GM19438 (cell line): ENCODE results near the gene PACSIN2.
"Not testable (repeated sequence)": the region's sequence is repeated elsewhere in the genome, so short reads cannot be mapped to it uniquely, and the experiment has no call there.

ENCODE experiments used
- ATAC-seq: cut with Tn5 transposase; IDR thresholded peaks from one replicate; pipeline ENCODE4 v1.9.1; 2021; ENCODE audit warnings: low read depth; ENCODE audit not compliant: unreplicated experiment

The PACSIN2 gene

DNA sequence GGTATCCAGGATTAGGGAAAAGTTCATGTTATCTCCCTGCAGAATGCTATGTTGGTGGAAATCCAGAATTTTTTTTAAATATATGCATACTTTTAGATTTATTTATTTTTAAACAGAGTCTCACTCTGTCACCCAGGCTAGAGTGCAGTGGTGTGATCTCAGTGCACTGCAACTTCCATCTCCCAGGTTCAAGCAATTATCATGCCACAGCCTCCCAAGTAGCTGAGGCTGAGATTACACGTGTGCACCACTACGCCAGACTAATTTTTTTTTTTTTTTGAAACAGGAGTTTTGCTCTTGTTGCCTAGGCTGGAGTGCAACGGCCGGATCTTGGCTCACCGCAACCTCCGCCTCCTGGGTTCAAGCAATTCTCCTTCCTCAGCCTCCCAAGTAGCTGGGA, 2.6 kb downstream of the PACSIN2 start:
- no peak for ATAC-seq

DNA sequence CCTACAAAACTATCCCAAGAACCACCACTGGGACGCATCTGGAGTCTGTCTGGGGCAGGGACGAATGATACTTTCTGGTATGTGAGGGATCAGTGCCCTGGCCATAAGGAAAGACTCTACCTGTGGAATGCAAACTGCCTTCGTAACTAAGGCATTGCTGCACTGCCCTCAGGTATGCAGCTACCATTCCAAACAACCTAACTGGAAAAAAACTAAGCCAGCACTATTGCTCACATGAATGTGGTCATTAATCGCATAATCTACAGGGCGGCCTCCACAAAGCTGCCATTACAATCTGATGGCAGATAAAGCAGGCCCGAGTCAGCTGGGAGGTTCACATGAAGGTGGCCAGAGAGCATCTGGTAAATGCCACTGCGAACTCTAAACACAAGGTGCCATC, 3.9 kb downstream of the PACSIN2 start:
- ATAC-seq, result no peak

DNA sequence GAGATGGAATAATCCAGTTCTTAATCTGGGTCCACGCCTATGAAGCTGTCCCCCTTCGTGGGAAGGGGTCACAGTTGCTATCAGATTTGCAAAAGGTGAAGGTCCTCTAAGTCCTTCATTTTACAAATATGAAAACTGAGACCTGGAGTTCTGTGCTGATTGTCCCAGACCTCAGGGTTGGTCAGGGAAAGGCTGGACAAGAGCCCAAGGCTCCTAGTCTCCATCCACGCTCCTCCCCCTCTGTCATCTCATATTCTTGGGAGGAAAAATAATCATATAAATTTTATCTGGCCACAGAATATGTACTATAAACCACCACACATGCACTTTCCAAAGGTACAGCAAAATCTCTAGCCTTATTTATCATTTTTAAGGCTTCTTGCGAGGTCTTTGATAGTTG, 5.5 kb downstream of the PACSIN2 start:
- no peak for ATAC-seq

DNA sequence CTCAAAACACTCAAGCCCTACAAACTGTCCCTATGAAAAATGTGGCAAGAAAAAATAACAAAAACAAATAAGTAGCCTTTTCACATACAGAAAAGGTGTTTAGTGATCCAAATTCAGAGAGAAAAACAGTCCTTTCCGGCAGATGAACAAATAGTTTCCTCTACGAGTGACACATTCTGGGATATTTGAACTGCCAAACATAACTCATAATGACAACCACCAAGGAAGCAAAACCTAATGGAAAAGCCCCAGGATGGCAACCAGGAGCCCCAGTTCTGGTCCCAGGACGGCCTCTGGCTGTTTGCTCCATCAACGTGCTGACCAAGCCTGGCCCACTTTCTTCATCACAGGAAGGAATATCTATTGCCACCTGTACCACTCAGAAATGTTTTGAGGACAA, 6.0 kb downstream of the PACSIN2 start:
- no peak for ATAC-seq

DNA sequence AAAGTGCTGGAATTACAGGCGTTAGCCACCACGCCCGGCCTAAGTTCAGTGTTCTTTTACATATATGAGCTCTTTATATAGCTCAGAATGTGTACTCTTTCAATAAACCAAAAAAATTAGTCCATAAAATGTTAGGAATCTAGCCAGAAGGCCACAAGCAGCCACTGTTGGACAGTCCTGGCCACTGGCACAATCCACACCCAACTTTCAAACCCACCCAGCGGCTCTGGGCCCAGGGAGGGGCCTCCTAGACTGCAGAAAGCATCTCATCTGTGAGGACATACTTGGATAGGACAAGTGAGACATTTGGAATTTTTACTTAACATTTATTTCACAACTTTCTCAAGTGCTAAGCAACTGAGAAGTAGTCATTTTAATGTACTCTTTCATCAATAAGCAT, 6.4 kb downstream of the PACSIN2 start:
- ATAC-seq, result no peak

DNA sequence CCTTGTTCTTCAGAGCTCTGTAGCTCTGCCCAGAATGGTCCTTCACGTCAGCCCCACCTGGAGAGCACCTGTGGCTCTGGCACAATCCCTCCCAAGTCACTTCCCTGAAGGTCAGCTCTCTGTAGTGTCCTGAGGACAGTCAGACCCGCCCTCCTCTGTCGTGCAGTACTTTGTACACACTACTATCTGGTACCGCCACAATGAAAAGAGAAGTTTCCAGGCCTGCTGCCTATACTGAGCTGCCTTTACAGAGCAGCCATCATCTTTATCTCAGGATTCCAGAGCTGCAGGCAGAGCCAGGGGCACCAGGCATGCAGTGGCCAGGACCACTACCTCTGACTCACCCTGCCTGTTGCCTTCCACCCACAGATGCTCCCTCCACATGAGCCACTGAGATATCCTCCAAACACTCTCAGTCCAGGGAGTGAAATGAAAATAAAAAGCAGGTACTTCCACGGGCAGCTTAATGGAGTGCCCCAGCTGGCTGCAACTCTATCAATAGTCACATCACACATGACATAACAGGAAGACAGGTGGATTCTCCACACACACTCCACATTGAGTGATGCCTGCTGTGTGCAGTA, 7.3 kb downstream of the PACSIN2 start:
- no peak for ATAC-seq

DNA sequence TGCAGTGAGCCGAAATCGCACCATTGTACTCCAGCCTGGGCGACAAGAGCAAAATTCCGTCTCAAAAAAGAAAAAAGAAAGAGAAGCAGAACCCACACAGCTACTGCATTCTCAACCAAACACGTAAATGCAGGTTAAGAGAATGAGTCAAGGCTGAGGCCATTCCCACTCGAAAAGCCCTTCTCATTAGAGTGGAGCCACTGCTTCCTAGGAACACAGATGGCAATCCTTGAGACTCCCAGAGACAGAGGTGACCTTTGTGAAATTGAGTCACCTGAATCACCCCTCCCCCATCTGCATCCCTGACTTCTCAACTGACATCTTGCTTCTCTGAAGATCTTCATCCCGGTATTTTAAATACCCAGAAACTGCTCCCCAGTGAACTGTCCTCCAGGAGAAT, 8.2 kb downstream of the PACSIN2 start:
- no peak for ATAC-seq

DNA sequence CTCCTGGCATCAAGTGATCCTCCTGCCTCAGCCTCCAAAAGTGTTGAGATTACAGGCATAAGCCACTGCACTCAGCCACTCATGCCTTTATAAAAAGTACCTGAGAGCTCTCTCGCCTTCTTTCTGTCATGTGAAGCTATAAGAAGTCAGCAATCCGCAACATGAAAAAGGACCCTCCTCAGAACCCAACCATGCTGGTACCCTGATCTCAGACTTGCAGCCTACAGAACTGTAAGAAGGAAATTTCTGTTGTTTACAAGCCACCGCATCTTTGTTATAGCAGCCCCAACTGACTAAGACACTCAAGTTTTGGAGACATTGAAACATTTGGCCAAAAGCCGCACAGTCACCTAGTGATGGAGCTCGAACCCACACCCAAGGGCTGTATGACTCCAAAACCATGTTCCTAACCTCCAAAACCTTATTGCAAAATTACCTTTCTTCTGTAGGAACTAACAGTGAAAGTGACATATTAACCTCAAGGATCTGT, 8.9 kb downstream of the PACSIN2 start:
- no peak for ATAC-seq

DNA sequence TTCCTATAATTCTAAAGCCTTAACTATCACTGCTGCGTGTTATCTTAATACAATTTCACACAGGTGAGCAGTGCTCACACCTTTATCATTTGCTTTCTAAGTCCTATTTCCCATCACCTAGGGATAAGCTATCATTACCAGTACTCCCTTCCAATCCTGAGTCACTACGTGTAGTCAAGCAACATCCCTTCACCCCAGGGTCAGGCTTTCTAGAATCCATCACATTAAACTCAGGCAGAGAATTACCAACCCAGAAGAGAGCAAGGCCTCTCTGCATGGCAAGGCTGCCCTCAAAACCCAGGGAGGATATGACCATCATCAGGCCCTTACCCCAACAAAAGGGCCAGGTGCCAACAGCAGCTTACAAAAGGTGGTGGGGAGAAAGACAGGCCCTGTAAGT, 9.8 kb downstream of the PACSIN2 start:
- no peak for ATAC-seq

DNA sequence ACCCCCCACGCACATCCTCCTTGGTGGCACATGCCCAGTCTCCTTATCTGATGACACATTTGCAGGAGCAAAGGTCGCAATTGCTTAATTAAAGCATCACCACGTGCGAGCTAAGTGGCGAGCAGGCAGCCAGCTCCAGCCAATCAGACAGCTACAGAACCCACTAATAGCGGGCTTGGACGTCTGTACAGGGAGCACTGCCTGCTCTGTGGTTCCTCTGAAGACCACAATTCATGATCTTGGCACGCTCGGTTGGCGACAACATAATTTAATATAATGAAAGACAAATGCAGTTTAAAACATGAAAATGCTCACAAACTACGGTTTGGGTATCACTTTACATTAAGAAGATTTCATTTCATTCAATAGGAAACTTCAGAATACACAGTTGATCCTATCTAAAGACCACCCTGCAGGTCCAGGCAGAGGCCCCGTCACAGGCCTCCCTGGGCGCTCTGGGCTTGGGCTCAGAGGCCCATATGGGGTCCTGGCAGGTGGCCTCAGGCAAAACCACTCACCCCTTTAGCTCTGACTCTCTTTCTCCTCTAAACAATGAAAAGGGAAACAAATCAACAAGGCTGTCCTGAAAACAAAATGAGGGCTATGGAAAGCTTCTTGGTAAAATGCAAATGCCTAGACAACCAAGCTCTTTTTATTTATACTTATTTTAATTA, 10.4 kb downstream of the PACSIN2 start:
- no peak for ATAC-seq

DNA sequence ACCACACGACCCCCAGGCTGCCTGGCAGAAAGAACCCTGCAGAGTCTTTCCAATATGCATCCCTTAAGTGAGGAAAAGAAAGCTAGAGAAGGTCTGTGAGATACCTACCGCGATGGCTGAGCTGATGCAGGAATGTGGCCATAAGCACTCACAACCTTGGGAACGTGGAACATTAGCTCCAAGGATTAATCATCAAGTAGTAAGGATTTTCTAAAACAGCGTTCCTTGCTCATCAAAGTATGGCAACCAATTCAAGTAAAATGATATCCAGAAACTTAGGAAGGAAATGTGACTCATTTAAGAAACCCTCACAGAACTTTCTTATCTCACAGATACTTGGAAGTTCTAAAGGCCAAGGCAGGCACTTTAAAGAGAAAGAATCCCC, 12.8 kb downstream of the PACSIN2 start:
- no peak for ATAC-seq

DNA sequence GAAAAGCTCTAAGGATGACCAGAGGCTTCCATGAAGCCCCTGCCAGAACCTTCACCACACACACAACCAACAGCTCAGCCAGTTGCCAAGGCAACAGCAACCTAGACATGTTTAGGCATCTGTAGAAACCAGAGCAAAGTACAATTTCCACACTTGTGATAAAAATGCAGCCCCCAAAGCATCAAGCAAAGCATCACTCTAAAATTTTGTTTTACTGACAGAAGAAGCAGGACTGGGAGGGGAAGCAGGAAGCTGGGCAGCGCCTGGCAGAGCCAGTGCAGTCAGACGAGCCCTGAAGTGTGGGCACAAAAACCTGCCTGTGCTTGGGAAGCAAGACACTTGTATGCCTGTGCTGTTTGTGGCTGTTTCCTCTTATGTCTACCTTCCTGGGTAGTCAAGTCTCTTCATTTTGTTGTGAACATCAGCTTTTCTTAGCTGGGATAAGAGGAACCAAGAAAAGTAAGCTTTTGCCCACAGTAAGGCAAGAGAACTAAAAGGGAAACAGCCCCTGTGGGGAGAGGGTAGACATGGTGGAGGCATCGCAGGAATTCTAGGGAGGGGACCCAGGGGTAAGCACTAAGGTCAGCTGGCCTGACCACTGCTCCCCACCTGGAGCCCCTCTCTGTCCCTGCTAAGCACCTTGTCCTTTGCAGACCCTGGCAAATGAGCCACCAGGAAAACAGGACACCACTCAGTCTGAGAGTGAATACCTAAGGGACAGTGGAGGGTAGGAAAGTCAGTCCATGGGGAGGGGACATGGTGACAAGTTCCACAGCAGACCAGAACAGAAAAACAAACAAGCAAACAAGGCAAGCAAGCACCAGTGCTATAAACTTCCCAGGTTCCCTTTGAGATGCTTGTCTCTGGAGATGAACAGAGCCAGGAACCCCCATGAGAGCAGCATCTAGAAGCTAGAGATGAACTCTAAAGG, 13.4 kb downstream of the PACSIN2 start:
- no peak for ATAC-seq

DNA sequence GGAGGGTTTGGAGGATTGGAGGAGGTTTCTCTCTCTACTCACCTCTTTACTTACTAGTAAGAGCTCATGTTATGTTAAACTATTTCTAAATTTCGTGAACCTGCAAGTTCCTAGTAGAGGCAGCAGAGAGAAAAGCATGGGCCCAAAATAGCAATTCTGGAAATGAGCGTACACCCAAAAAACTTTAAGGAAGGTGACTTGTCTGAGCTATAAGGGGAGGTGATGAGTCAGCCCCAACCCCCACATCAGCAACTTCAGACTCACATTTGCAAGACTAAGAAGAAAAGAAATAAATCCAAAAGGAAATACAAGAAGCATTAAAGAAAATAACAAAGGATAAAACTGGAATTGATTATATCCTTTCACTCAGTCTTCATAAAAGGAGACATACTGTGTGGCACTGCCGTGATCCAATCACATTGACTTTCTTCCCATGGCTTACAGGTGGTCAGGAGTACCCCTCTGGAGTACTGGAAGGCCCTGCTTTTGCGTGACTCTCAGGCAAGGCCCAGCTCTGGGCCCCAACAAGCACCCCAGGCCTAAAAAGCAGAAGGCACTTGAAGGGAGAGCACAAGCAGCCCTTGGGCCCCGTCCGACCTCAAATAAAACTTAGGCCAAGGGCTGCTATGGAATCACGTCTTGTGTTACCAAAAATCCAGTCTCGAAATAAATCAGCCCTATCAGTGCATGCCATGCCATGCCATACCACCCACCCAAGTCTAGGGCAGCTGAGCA, 14.3 kb downstream of the PACSIN2 start:
- no peak for ATAC-seq

DNA sequence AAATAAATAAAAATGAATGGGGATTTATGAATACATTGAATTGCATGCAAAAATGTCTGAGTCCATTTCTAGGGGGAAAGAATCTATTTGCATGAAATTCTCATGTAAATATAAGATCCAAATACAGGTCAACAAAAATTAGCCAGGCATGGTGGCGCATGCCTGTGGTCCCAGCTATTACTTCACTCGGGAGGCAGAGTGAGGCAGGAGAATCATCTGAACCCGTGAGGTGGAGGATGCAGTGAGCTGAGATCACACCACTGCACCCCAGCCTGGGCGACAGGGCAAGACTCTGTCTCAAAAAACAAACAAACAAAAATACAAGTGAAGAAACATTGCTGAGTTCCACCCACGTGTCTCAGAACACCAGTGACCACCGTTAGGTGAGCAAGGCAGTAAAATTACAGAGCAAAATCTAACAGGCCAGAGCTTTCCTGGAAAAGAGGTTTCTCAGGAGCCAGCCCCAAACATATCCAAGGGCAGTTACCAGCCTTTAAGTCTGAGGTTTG, 17.3 kb downstream of the PACSIN2 start:
- no peak for ATAC-seq

DNA sequence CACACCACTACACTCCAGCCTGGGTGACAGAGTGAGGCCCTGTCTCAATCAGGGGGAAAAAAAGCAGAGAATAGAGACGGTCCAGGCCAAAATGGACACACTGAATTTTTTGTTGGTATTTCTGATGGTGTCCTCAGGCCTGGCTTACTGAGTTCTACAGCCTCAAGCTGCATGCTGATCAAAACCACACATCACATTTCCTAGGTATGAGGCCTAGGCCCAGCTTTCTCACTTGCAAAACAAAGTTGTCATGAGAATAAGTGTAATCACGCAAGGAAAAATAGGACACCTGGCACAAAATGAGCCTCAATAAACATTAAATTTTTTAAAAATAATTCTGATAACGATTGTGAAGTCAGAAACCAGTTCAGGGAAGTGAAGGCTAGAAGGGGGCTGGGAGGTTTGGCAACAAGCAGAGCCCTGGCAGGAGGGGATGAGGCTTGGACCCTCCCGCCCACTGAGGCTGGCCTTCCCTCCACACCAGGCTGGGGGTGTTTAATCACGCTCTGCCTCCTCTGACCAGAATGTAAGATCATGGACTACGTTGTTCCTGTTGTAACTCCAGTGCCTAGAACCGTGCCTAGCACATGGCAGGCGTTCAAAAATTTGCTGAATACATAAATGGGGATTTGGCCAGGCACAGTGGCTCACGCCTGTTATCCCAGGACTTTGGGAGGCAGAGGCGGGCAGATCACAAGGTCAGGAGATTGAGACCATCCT, 18.1 kb downstream of the PACSIN2 start:
- no peak for ATAC-seq

DNA sequence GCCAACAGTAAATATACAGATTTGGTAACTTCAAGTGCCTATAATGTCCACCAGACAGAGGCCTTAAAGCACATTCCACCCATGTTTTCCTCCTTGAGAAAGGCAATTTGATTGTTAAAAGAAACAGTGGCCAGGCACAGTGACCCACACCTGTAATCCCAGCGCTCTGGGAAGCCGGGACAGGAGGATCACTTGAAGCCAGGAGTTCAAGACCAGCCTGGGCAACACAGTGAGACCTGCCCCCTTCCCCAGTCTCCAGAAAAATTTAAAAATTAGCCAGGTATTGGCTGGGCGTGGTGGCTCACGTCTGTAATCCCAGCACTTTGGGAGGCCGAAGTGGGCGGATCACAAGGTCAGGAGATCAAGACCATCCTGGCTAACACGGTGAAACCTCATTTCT, 19.3 kb downstream of the PACSIN2 start:
- ATAC-seq, result not testable (repeated sequence)

DNA sequence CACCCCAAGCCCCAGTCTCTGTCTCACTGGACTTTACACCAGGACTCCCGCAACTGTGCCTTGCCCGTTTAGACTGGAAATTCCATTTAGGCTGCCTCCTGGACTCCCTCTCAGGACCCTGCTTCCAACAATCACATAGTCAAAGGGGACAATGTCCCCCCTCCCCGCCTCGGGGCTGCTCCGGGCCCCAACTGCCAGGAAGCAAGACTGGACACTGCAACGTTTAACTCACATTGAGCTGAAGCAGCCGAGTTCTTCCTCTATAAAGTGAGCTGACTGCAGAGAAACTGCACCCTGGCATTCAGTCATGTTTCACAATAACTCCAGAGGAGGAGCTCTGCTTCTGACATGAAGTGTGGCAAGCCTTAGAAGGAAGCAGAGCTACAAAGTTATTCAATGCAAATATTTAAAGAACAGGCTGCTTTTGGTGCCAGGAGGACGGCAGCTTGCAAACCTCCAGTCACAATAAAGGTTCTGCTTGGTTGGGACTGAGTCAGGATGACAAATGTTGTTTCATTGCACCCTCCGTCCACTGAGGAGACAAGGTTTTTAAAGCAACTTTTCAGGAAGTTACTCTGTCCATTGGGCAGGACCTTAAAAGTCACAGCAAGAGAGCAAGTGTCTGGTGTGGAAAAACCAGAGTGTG, 19.9 kb downstream of the PACSIN2 start:
- no peak for ATAC-seq

DNA sequence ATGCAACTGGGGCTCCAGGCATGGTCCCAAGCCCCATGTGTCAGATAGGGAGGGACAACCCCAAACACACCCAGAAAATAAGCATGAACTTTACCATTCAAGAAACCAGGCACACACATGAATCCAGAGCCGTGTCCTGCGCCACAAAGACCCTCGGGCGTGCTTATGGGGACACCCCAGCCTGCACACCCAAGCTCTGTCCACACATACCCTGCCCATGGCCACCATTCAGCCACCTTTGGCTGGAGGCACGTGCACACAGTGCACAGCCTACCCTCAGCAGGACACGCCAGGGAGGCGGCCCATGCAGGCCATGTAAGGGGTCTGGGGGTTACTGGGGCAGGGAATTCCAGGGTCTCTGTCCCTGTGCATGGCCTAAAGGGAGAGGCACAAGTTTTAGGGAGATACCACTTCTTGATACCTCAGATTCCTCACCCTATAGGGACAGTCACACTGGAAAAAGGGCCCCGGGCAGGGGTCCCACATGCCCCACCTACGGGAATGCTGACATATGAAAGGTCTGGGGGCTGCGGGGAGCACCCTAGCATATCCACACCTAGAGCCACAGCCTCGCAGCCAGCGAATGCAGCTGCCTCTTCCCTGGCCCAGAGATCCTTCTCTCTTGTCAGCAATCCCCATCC, 20.6 kb downstream of the PACSIN2 start:
- ATAC-seq, result no peak

DNA sequence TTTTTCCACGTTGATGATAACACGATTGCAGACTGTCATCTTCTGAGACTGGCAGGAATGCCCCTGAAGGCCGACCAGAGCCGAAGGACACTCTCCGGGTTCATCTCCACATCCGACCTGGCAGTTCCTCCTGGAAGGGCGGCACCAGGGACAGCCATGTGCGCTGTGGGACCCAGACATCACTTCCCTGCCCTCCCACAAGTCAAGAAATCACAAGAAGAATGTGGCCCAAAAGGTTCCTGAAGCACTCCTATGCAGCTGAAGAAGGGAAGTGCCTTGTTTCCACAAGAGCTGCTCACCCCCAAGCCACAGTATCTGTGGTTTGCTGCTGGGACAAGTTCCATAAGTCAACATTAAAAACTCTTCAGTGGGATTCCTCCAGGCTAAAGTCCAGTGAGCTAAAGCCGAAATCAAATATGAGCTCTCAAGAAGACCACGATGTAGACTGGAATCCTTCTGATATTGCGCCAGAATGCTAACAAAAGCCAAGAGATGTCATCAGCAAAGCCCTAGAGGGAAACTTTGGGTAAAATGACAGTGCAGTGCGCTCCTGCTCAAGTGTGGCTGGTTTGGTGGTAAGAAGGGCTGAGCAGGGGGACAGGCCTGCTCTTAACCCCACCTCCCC, 21.2 kb downstream of the PACSIN2 start:
- ATAC-seq, result no peak
